Spleen (tissue), 11 donors: Measurements from ENCODE around the gene PNLIPRP2. TPM values are rescaled to one million over a fixed set of nuclear protein-coding genes. Genes with fewer than 3 reads are reported as not detected.

Source experiments
- DNase-seq: peaks from one replicate; pipeline ENCODE4 v3.0.0-alpha.2; 2020
- H3K27ac ChIP-seq, 8 donors: fragments of 200-600 bp; sonication (generic) in 7 of 8; 1 replicate in 4 of 8; 2 replicates in 4 of 8; pipeline versions ENCODE4 v1.5.0 to v1.8.0; 2016 to 2021; ENCODE audit warnings: inconsistent platforms in 4 of 8, mild to moderate bottlenecking in 4 of 8, moderate library complexity in 1 of 8
- H3K27me3 ChIP-seq, 7 donors: fragments of 200-600 bp; sonication (generic) in 6 of 7; replicated peaks in 1 of 7; 1 replicate in 4 of 7; 2 replicates in 3 of 7; pipeline versions ENCODE4 v1.5.0 to v1.8.0; 2016 to 2021; ENCODE audit warnings: inconsistent platforms in 3 of 7, mild to moderate bottlenecking in 1 of 7
- H3K36me3 ChIP-seq, 6 donors: fragments of 200-600 bp; sonication (generic) in 5 of 6; 1 replicate in 4 of 6; 2 replicates in 2 of 6; pipeline versions ENCODE4 v1.5.0 to v1.8.0; 2016 to 2021; ENCODE audit warnings: inconsistent platforms in 2 of 6
- H3K4me1 ChIP-seq, 6 donors: fragments of 200-600 bp; sonication (generic) in 5 of 6; 1 replicate in 3 of 6; 2 replicates in 3 of 6; pipeline versions ENCODE4 v1.5.0 to v1.8.0; 2016 to 2021; ENCODE audit warnings: inconsistent platforms in 3 of 6
- H3K4me3 ChIP-seq, 8 donors: fragments of 200-600 bp; sonication (generic) in 7 of 8; 1 replicate in 4 of 8; 2 replicates in 4 of 8; pipeline versions ENCODE4 v1.5.0 to v1.8.0; 2016 to 2021; ENCODE audit warnings: inconsistent platforms in 4 of 8, mild to moderate bottlenecking in 4 of 8, moderate library complexity in 2 of 8
- H3K9me3 ChIP-seq, 8 donors: fragments of 200-600 bp; sonication (generic) in 7 of 8; 1 replicate in 4 of 8; 2 replicates in 4 of 8; pipeline versions ENCODE4 v1.5.0 to v1.8.0; 2016 to 2021; ENCODE audit warnings: inconsistent platforms in 4 of 8
- CTCF ChIP-seq, 11 experiments: fragments of 200-600 bp in 7 of 11; fragments of 450-650 bp in 4 of 11; sonication (generic) in 4 of 11; IDR thresholded peaks in 8 of 11; conservative IDR thresholded peaks in 3 of 11; 1 replicate in 7 of 11; 2 replicates in 4 of 11; pipeline versions ENCODE4 v1.4.0 to v1.8.0; 2016 to 2021; ENCODE audit warnings: antibody characterized with exemption in 11 of 11, inconsistent platforms in 4 of 11, mild to moderate bottlenecking in 1 of 11
- POLR2A ChIP-seq, 3 donors: fragments of 450-650 bp; IDR thresholded peaks; one replicate each; pipeline ENCODE4 v1.5.1; 2017; ENCODE audit warnings: antibody characterized with exemption in 3 of 3, mild to moderate bottlenecking in 1 of 3
- POLR2AphosphoS5 ChIP-seq, 3 donors: sonication (generic); formaldehyde crosslinking; IDR thresholded peaks; one replicate each; pipeline ENCODE4 v1.5.1; 2017; ENCODE audit warnings: antibody characterized with exemption in 3 of 3
- WGBS, 5 donors: extraction: QIAGEN DNeasy Blood & Tissue Kit in 3 of 5; methylation state at CpG; one replicate each; pipeline versions ENCODE4 v1.1.5 to v1.1.7; 2013 to 2018; 5-methylcytosine and 5-hydroxymethylcytosine counted together
- intact Hi-C: fragments of 100-400 bp; cut with DNase I; formaldehyde crosslinking; loops from one replicate; pipeline ENCODE4 v1.15.0; 2023; ENCODE audit warnings: low total_unique reads
- polyA plus RNA-seq, 3 donors: library from polyadenylated mRNA; stranded (reverse); fragments of 200-250 nt; gene quantifications; one replicate each; pipeline ENCODE4 v1.2.1, GENCODE V29; 2013
- total RNA-seq, 7 donors: library from RNA; depleted of rRNA in 3 of 7; stranded (reverse); fragments of >200 nt in 3 of 7; fragmentation: NEBNext Ultra II Directional in 4 of 7; extraction: Animal tissue kit (Norgen Biotek cat#: 25700) in 4 of 7; gene quantifications; one replicate each; pipeline versions ENCODE4 v1.1.0 to v1.2.1, GENCODE V29; 2016 to 2021
- donor health status: healthy with polysubstance abuse.
- donor health status: DM: no; HTN: no; CAD: no; lungs with moderate emphysema.
- donor health status: DM: no; HTN: no; CAD: no.
- donor health status: Bipolar disorder and iron deficiency.
- donor health status: healthy.
- donor health status: DM: no; HTN: no; CAD: no.
- donor health status: DM: yes; HTN: yes; CAD: no.

Gene PNLIPRP2
- total and polyA plus RNA-seq, 10 donors = 0.07 to 0.60 (median 0.26) TPM; not detected in 6

GRCh38 chr10:116653885-116654284 is 33.1 kb downstream of the PNLIPRP2 start:
- Histone ChIP-seq H3K4me3 (no peak overlapping the region), H3K9me3 (peaks cover 0 to 18% (median 10%) of the 10 kb centered on the region in 8 donors), H3K27ac (no peak overlapping the region), H3K36me3 (no peaks in the 10 kb centered on the region), H3K27me3 (peaks cover 0 to 16% (median 0%) of the 10 kb centered on the region in 7 donors), H3K4me1 (no peaks in the 10 kb centered on the region)
- DNase-seq = no peak
- TF ChIP-seq CTCF (IDR thresholded peaks at IDR 0.05 in 8 of 11, conservative IDR thresholded peaks at IDR 0.05 in 3 of 11) (no peak), POLR2A (IDR thresholded peaks at IDR 0.05) (no peak), POLR2AphosphoS5 (IDR thresholded peaks at IDR 0.05) (no peak)
- intact Hi-C loops = no loop called here
- 71 to 97% (median 88%) methylated on average over 1 of the region's 1 CpG for WGBS, 5 donors

DNA sequence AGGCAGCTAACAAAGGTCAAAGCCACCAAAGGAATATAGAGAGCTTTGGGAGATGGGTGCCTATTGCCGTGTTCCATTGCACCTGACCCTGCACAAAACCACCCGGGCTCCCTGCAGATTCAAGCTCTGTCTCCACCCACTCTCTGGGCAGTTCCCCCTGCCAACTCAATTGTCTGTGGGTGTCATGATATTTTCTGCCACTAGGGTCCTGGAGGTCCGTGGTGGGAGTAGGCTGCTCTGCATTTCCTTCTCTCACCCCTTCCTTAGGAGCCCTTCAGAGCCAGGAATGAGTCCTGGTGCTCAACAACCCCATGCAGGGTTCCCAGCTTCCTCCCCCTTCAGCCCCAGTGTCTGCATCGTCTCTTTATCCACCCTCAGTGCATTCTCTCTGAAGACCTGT is 34.1 kb downstream of the PNLIPRP2 start:
- Histone ChIP-seq H3K27me3 (peaks cover 0 to 17% (median 0%) of the 10 kb centered on the region in 7 donors), H3K9me3 (peaks cover 0 to 13% (median 3%) of the 10 kb centered on the region in 8 donors), H3K27ac (no peak overlapping the region), H3K4me3 (no peak overlapping the region), H3K36me3 (no peaks in the 10 kb centered on the region), H3K4me1 (no peaks in the 10 kb centered on the region)
- intact Hi-C loops = no loop called here
- TF ChIP-seq POLR2A (IDR thresholded peaks at IDR 0.05) = no peak
- TF ChIP-seq POLR2AphosphoS5 (IDR thresholded peaks at IDR 0.05) = no peak
- no peak for TF ChIP-seq CTCF (IDR thresholded peaks at IDR 0.05 in 8 of 11, conservative IDR thresholded peaks at IDR 0.05 in 3 of 11)
- 46 to 57% (median 53%) methylated on average over 4 of the region's 4 CpGs for WGBS, 5 donors
- DNase-seq = no peak

DNA sequence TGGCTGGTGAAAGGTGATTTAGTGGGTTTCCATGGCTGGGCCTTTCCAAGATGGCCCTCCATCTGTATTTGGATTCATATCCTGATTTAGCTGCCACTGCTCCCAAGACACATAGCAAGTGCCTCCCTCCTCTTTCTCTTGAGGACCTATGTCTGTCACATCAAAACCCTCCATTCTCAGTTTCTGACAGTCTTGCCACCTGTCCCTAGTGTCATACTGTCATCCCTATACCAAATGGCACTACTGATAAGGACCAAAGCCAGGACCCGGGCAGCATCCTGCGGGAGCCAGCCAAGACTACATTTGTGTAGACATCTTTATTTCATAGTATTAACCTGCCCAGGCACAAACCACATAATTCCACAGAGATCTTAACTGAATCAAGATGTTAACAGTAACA is 34.8 kb downstream of the PNLIPRP2 start:
- Histone ChIP-seq H3K4me1 (no peaks in the 10 kb centered on the region), H3K27me3 (peaks cover 0 to 17% (median 0%) of the 10 kb centered on the region in 7 donors), H3K4me3 (no peak overlapping the region), H3K27ac (no peak overlapping the region), H3K9me3 (peaks cover 0 to 6% (median 0%) of the 10 kb centered on the region in 8 donors), H3K36me3 (no peaks in the 10 kb centered on the region)
- intact Hi-C loops = no loop called here
- TF ChIP-seq POLR2A (IDR thresholded peaks at IDR 0.05) = no peak
- no peak for TF ChIP-seq CTCF (IDR thresholded peaks at IDR 0.05 in 8 of 11, conservative IDR thresholded peaks at IDR 0.05 in 3 of 11)
- no peak for TF ChIP-seq POLR2AphosphoS5 (IDR thresholded peaks at IDR 0.05)
- no peak for DNase-seq
- WGBS, 5 donors = 90 to 97% (median 92%) methylated on average over 2 of the region's 2 CpGs

- H3K36me3 ChIP-seq = no peaks in the 10 kb centered on the region
- intact Hi-C loops = no loop called here
- 83 to 92% (median 89%) methylated on average over 4 of the region's 4 CpGs for WGBS, 5 donors
- no peaks in the 10 kb centered on the region for H3K4me1 ChIP-seq
- TF ChIP-seq CTCF (IDR thresholded peaks at IDR 0.05 in 8 of 11, conservative IDR thresholded peaks at IDR 0.05 in 3 of 11) (no peak), POLR2A (IDR thresholded peaks at IDR 0.05) (no peak), POLR2AphosphoS5 (IDR thresholded peaks at IDR 0.05) (no peak)
- no peak overlapping the region for H3K4me3 ChIP-seq
- H3K9me3 ChIP-seq = peaks cover 0 to 1% (median 0%) of the 10 kb centered on the region in 8 donors
- peaks cover 0 to 17% (median 0%) of the 10 kb centered on the region in 7 donors for H3K27me3 ChIP-seq
- DNase-seq = no peak
- H3K27ac ChIP-seq = no peak overlapping the region
Observed at GRCh38 chr10:116656044-116656443, 35.3 kb downstream of the PNLIPRP2 start.
